Endothelial cell of umbilical vein (primary cell): ENCODE measurements around the gene HDAC11.

ENCODE experiments used
- CTCF ChIP-seq, 2 donors: IDR thresholded peaks; 1 replicate in 1 of 2; 2 replicates in 1 of 2; pipeline ENCODE4 v1.5.1; 2011; ENCODE audit warnings: low read length in 2 of 2, mild to moderate bottlenecking in 2 of 2, moderate library complexity in 2 of 2, control low read depth in 1 of 2, inconsistent platforms in 1 of 2, low read depth in 1 of 2; ENCODE audit not compliant: insufficient read depth in 1 of 2; ENCODE audit errors: extremely low read depth in 1 of 2
- EZH2 ChIP-seq: IDR thresholded peaks from 2 replicates; pipeline ENCODE4 v1.6.1; 2012; ENCODE audit warnings: borderline replicate concordance, low read depth, mild to moderate bottlenecking, moderate library complexity, low read length, inconsistent platforms; ENCODE audit not compliant: severe bottlenecking
- FOS ChIP-seq: IDR thresholded peaks from 2 replicates; pipeline ENCODE4 v1.6.1; 2011; ENCODE audit warnings: mild to moderate bottlenecking, low read length, moderate library complexity, borderline replicate concordance; ENCODE audit not compliant: insufficient read depth
- GATA2 ChIP-seq: IDR thresholded peaks from 2 replicates; pipeline ENCODE4 v1.7.0; 2011; ENCODE audit warnings: low read depth, mild to moderate bottlenecking, moderate library complexity, mixed read lengths, low read length; ENCODE audit not compliant: insufficient read length, insufficient read depth
- MYC ChIP-seq: IDR thresholded peaks from one replicate; pipeline ENCODE4 v1.6.1; 2011; ENCODE audit warnings: mild to moderate bottlenecking, low read depth, low read length
- POLR2A ChIP-seq: IDR thresholded peaks from 2 replicates; pipeline ENCODE4 v1.6.1; 2012; ENCODE audit warnings: low read depth, mild to moderate bottlenecking, control low read depth, low read length

GRCh38 chr3:13552857-13553652, 72.9 kb downstream of the HDAC11 start:
- TF ChIP-seq CTCF (IDR thresholded peaks at IDR 0.05; ENCODE audit: extremely low read depth in 1 of 2, insufficient read depth in 1 of 2, low read depth in 1 of 2, low read length in 2 of 2): no peak
- no peak for TF ChIP-seq EZH2
- no peak for TF ChIP-seq POLR2A
- TF ChIP-seq FOS: no peak
- TF ChIP-seq GATA2: no peak
- TF ChIP-seq MYC: no peak
